ENCODE results near the gene TEF. TPM values are rescaled to one million over a fixed set of nuclear protein-coding genes. Genes with fewer than 3 reads are reported as not detected.

The TEF gene
- total and polyA plus RNA-seq, 9 of the 15 experiments (the other 6 are each of a cell fraction or from before 2014, with no cell fraction given): 0.04 to 3.1 (median 1.2) TPM

DNA sequence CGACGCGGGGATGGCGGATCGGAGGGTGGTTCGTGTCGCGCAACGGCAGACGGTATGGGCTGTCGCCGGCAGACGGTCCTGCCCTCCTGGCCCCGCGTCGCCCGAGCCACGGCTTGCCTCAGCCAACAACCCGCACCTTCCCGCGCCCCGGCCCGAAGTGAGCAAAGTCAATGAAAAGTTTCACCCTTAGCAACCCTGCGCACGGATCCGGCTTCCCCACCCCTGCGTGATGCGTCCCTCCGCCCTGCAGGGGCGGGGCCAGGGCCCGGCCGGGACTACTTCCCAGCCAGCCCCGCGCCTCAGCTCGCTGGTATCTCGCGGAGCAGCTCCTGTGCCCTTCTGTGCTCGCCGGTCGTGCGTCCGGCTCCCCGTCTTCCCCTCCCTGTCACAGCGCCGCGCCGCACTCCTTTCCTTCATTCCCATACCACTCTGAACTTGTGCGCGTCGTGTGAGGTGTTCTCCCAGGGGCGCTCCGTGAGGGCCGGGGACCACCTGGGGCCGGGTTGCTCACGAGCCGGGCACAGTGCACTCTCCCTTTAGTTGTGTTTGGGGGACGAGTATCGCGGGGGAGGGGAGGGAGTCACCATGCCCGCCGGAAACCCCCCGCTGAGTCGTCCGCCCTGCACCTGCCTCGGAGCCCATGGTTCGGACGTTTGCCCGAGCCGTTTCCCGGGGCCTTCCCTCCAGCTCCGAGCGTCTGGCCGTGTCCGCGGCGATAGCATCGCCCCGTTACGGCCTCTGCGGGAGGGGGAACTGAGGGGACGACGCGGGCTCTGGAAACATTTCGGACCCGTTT is 65.1 kb downstream of the TEF start, which contains the start of gene TOB2 (continued):
- TF ChIP-seq ZNF263 (CRISPR knock-in tag; IDR thresholded peaks at IDR 0.05; ENCODE audit: borderline replicate concordance) (peak; percentile 98), ZFP1 (CRISPR knock-in tag; IDR thresholded peaks at IDR 0.05) (no peak), PYGO2 (tag; IDR thresholded peaks at IDR 0.05) (no peak), SMARCA4 (IDR thresholded peaks at IDR 0.05) (0 out of 2 replicates have a peak, but pooled peaks have one; percentile 21), TEAD2 (tag; IDR thresholded peaks at IDR 0.05) (no peak), SMAD3 (CRISPR knock-in tag; conservative IDR thresholded peaks at IDR 0.05) (no peak), CXXC5 (CRISPR knock-in tag; IDR thresholded peaks at IDR 0.05) (peak; percentile 95), GTF2F1 (IDR thresholded peaks at IDR 0.05; ENCODE audit: low read depth, low read length) (peak; percentile 93), BRD4 (IDR thresholded peaks at IDR 0.05) (no peak), EGR1 (conservative IDR thresholded peaks at IDR 0.05) (peak; percentile 33), PTBP1 (IDR thresholded peaks at IDR 0.05; ENCODE audit: low read depth, low read length) (no peak), KDM2B (CRISPR knock-in tag; IDR thresholded peaks at IDR 0.05) (no peak), FOXM1 (IDR thresholded peaks at IDR 0.05; ENCODE audit: low read depth) (no peak), FOXM1 (CRISPR knock-in tag; IDR thresholded peaks at IDR 0.05; ENCODE audit: low read depth) (0 out of 2 replicates have a peak, but pooled peaks have one; percentile 12), MTA3 (IDR thresholded peaks at IDR 0.05; ENCODE audit: borderline replicate concordance) (peak; percentile 93), ZNF212 (CRISPR knock-in tag; IDR thresholded peaks at IDR 0.05) (no peak), ZNF3 (CRISPR knock-in tag; IDR thresholded peaks at IDR 0.05) (no peak)
- TF ChIP-seq, protein P1, sequence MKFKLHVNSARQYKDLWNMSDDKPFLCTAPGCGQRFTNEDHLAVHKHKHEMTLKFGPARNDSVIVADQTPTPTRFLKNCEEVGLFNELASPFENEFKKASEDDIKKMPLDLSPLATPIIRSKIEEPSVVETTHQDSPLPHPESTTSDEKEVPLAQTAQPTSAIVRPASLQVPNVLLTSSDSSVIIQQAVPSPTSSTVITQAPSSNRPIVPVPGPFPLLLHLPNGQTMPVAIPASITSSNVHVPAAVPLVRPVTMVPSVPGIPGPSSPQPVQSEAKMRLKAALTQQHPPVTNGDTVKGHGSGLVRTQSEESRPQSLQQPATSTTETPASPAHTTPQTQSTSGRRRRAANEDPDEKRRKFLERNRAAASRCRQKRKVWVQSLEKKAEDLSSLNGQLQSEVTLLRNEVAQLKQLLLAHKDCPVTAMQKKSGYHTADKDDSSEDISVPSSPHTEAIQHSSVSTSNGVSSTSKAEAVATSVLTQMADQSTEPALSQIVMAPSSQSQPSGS (CRISPR knock-in tag; IDR thresholded peaks at IDR 0.05): no peak
- TF ChIP-seq, protein P2, sequence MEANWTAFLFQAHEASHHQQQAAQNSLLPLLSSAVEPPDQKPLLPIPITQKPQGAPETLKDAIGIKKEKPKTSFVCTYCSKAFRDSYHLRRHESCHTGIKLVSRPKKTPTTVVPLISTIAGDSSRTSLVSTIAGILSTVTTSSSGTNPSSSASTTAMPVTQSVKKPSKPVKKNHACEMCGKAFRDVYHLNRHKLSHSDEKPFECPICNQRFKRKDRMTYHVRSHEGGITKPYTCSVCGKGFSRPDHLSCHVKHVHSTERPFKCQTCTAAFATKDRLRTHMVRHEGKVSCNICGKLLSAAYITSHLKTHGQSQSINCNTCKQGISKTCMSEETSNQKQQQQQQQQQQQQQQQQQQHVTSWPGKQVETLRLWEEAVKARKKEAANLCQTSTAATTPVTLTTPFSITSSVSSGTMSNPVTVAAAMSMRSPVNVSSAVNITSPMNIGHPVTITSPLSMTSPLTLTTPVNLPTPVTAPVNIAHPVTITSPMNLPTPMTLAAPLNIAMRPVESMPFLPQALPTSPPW (CRISPR knock-in tag; IDR thresholded peaks at IDR 0.05): peak; percentile 93
- TF ChIP-seq, protein P3, sequence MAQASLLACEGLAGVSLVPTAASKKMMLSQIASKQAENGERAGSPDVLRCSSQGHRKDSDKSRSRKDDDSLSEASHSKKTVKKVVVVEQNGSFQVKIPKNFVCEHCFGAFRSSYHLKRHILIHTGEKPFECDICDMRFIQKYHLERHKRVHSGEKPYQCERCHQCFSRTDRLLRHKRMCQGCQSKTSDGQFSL (CRISPR knock-in tag; IDR thresholded peaks at IDR 0.05): no peak
- TF ChIP-seq, protein P3 (tag; IDR thresholded peaks at IDR 0.05): peak in 1 of 2 experiments; percentile 46; a peak in 1 of 4 replicates
- TF ChIP-seq, protein P4, sequence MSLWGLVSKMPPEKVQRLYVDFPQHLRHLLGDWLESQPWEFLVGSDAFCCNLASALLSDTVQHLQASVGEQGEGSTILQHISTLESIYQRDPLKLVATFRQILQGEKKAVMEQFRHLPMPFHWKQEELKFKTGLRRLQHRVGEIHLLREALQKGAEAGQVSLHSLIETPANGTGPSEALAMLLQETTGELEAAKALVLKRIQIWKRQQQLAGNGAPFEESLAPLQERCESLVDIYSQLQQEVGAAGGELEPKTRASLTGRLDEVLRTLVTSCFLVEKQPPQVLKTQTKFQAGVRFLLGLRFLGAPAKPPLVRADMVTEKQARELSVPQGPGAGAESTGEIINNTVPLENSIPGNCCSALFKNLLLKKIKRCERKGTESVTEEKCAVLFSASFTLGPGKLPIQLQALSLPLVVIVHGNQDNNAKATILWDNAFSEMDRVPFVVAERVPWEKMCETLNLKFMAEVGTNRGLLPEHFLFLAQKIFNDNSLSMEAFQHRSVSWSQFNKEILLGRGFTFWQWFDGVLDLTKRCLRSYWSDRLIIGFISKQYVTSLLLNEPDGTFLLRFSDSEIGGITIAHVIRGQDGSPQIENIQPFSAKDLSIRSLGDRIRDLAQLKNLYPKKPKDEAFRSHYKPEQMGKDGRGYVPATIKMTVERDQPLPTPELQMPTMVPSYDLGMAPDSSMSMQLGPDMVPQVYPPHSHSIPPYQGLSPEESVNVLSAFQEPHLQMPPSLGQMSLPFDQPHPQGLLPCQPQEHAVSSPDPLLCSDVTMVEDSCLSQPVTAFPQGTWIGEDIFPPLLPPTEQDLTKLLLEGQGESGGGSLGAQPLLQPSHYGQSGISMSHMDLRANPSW (CRISPR knock-in tag; IDR thresholded peaks at IDR 0.05): no peak
